SK-N-SH treated with all-trans-retinoic acid at 6 μM for 48 hours (cell line): ENCODE results near the gene HSD17B8.

Experiments
- ARNTL ChIP-seq: fragments of 450-650 bp; formaldehyde crosslinking; IDR thresholded peaks from 2 replicates; pipeline ENCODE4 v1.5.0; 2020; ENCODE audit warnings: low read depth, mild to moderate bottlenecking, moderate library complexity, borderline replicate concordance
- PATZ1 ChIP-seq: fragments of 250-450 bp; sonication (Bioruptor Pico); IDR thresholded peaks from 2 replicates; pipeline ENCODE4 v1.8.0; 2020; ENCODE audit warnings: mild to moderate bottlenecking, moderate library complexity, borderline replicate concordance
- TCF4 ChIP-seq: fragments of 250-450 bp; sonication (Bioruptor Pico); IDR thresholded peaks from 2 replicates; pipeline ENCODE4 v1.8.0; 2021; ENCODE audit warnings: mild to moderate bottlenecking, moderate library complexity, borderline replicate concordance
- TOX ChIP-seq: fragments of 250-450 bp; sonication (Bioruptor Pico); IDR thresholded peaks from 2 replicates; pipeline ENCODE4 v1.8.0; 2021; ENCODE audit warnings: mild to moderate bottlenecking, moderate library complexity, borderline replicate concordance
- ZC3H10 ChIP-seq: fragments of 250-450 bp; sonication (Bioruptor Pico); IDR thresholded peaks from 2 replicates; pipeline ENCODE4 v1.5.1; 2021; ENCODE audit warnings: mild to moderate bottlenecking, moderate library complexity

GRCh38 chr6:33160096-33160495 is 44.4 kb upstream of the HSD17B8 start:
- TF ChIP-seq TCF4 (CRISPR knock-in tag) (no peak), ARNTL (CRISPR knock-in tag) (no peak), TOX (CRISPR knock-in tag) (no peak), PATZ1 (CRISPR knock-in tag) (no peak), ZC3H10 (CRISPR knock-in tag) (no peak)
